Esophagus mucosa (tissue), 1 donor: ENCODE results near the gene CPA4. TPM values are rescaled to one million over a fixed set of nuclear protein-coding genes. Genes with fewer than 3 reads are reported as not detected.
A peak's percentile ranks its signal among the peaks of the same experiment; 100 is the strongest.

ENCODE experiments used
- ATAC-seq: fragments of 200-7000 bp; cut with Tn5 transposase; one replicate; pipeline ENCODE4 v1.9.1; 2020
- total RNA-seq: library from RNA; stranded (reverse); gene quantifications from one replicate; pipeline ENCODE4 v1.2.4, GENCODE V29; 2023
- donor health status: DM: yes; HTN: yes; CAD: no.

The CPA4 gene
- total RNA-seq, 1 donor from 2014 or later = 9.4 TPM

DNA sequence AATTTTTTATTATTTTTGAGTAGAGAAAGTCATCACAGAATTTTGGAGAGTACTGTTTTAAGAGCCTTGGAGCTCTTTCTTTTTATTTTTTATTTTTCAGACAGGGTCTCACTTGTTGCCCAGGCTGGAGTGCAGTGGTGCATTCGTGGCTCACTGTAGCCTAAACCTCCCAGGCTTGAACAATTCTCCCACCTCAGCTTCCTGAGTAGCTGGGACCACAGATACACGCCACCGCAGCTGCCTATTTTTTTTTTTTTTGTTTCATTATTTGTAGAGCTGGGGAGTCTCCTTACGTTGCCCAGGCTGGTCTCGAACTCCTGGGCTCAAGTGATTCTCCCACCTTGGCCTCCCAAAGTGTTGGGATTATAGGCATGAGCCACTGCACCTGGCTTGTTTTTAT is 10.6 kb downstream of the CPA4 start:
- ATAC-seq = no peak

GRCh38 chr7:130303982-130304381 is 11.0 kb downstream of the CPA4 start:
- no peak for ATAC-seq

DNA sequence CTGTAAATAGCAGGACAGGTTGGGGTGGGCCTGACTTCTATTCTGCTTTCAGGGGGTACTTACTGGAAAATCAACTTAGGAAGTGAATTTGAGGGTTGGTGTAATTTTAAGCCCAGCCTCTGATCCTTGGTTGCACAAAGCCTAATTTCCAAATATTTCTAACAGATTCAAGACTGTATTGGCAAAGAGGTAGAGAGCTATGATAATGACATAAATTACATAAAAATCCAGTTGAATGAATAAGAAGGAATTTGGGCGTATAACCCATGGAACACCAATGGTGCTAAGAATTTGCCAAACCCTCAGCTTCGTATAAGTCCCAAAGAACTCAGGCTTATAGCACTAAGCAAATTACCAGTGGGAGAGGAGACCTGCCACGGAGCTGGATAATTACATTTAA is 11.9 kb downstream of the CPA4 start:
- ATAC-seq = no peak

DNA sequence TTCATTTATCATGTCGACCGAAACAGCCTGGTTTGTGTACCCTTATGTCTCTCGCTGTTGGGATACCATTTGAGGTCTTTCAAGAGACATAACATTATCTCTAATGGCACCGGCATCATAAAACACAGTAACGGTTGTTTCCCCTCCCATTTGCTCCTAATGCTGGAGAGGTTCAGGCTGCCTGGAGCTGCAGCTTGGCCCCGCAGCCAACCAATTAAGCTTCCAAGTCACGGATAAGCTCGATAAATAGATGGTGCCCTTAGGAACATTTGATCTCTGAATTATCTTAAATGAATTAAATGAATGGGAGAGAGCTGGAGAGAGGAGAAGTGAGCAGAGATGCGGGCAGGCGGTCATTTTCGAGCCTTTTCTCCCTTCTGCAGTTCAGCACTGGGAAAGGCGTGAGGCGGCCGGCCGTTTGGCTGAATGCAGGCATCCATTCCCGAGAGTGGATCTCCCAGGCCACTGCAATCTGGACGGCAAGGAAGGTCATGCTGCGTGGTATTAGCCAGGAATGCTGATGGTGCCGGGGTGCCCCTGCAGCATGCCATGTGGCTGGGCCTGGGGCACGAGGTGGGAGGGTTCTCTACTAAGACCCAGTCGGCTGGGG is 12.6 kb downstream of the CPA4 start:
- no peak for ATAC-seq

GRCh38 chr7:130309986-130310385 is 17.0 kb downstream of the CPA4 start:
- ATAC-seq = no peak

- ATAC-seq = no peak
Measured at GRCh38 chr7:130314305-130314704, 21.3 kb downstream of the CPA4 start.

DNA sequence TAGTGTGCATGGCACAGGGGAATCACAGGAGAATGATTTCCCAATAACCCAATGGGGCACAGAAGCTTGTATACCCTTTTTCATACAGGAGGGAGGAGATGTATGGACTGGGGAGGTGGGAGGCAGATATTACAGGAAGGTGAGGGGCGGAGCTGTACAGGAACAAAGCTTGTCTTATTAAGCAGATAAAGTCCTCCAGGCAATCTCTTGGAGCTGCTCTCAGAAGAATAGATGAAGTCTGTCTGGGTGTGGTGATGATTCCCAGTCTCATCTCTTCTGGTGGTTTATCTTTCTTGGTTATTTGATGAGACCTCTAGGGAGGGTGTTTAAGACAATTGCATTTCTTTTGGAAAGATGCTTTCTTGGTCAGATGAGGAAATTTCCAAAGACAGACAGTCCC is 26.6 kb downstream of the CPA4 start:
- no peak for ATAC-seq

DNA sequence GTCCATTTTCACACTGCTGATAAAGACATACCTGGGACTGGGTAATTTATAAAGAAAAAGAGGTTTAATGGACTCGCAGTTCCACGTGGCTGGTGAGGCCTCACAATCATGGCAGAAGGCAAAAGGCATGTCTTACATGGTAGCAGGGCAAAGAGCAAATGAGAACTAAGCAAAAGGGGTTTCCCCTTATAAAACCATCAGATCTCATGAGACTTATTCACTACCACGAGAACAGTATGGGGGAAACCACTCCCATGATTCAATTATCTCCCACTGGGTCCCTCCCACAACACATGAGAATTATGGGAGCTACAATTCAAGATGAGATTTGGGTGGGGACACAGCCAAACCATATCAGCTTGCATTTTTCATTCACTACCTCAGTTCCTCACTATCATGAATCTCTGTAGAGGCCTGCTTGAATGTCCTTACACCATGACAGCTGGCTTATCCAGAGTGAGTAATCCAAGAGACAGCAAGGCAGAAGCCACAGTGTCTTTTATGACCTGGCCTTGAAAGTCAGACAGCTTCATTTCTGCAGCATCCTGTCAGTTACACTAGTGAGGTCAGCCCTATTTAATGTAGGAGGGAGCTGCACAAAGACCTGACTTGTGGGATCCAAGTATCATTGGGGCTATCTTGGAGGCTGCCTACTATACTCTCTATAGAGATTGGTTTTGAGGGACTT is 28.7 kb downstream of the CPA4 start:
- ATAC-seq = peak; percentile 9

- peak; percentile 98 for ATAC-seq
Measured at GRCh38 chr7:130322615-130323014, 29.7 kb downstream of the CPA4 start.

DNA sequence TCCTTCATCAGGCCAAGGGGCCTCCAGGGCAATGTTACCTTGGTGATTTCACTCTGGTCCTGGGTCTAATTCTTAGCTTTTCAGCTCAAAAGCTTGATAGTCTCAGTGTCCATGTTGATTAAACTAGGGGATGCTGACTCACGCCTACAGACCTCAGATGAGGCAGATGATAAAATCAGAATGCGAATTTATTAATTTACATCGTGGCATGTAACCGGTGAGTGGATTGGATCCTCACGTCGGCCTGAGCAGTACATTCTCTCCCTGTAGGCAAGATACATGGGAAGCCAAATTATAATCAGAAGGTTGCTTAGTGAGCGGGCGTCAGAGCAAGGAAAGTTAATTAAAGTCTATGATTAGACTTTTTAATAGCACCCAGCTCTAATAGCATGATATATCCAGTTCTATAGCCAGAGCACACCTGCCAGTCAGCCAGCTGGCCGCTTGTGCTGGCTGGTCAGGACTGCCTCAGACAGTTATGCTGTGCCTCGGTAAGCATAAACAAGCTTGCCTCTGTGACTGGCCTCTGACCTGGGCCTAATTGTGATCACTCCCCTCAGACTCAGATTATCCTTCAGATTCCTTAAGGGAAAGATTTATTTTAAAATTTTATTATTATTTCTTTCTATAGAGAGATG is 31.5 kb downstream of the CPA4 start:
- no peak for ATAC-seq

GRCh38 chr7:130329681-130330080 is 36.7 kb downstream of the CPA4 start:
- ATAC-seq = no peak

- ATAC-seq = no peak
Measured at GRCh38 chr7:130332259-130333053, 39.5 kb downstream of the CPA4 start.

- ATAC-seq = no peak
Measured at GRCh38 chr7:130333832-130334231, 40.9 kb downstream of the CPA4 start.

GRCh38 chr7:130334274-130334673 is 41.3 kb downstream of the CPA4 start:
- no peak for ATAC-seq

DNA sequence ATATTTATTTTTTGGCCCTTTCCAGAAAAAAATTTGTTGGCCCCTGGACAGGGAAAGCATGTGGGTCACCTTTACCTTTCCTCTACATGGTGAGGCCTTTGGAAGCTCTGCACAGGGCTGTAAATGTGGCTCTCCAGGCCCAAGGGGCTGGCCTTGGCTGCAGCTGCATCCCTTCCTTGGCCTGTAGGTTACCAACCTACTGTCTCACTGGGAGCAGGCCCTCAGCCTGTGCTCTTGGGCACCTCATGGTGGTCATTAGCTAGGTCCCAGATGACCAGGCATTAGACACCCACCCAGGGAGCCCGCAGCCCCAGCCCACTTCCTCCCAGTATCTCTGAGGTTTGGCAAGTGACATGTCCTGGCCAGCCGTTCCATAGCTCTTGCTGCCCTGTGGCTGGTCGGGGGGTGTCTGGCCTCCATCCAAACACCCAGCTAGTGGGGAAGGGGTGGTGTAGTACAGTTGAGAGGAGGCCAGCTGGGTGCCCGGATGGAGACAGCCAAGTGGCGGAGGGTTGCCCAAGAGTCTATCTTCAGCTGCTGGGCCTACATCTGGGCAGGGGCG is 44.5 kb downstream of the CPA4 start:
- no peak for ATAC-seq

DNA sequence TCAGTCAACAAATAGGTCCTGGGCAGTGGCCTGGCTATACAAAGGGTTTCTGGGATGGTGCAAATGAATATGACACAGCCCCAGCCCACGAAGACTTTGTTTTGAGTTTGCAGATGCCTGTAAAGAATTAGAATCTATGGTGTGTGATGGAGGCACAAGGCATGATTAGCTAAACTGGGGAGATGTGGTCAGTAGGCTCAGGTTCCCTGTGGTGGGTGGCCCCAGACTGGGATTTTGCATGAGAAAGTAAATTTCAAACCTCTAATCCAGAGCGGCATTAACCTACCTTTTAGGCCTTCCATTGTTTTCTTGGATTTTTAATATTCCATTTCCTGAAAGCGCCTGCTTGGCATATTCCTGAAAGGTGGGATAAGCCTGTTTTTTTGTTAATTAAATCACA is 45.3 kb downstream of the CPA4 start:
- ATAC-seq = no peak

GRCh38 chr7:130341882-130342281 is 48.9 kb downstream of the CPA4 start:
- no peak for ATAC-seq

- ATAC-seq = no peak
Measured at GRCh38 chr7:130342701-130343380, 49.9 kb downstream of the CPA4 start.

DNA sequence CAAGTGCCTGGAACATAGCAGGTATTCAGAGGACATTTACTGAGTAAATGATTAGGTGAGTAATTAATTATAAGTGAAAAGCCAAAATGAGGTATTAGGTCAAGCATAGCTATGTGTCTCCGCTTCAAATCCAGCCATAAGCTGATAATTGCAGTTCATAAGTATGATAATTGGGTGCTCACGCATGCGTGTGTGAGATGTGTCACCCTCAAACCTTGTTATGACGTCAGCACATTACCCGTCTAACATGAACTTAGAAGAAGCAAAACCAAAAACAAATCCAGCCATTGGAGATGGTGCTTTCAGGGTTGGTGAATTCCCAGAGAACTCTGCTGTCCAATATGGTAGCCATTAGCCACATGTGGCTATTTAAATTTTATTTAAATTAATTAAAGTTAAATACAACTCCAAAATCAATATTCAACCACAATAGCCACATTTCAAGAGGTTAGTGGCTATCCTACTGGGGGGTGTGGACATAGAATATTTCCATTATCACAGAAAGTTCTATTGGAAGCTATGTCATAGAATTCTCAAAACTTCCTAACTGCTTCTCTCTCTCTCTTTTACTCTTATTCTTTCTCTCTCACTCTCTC is 51.4 kb downstream of the CPA4 start, which contains the start of gene CPA5:
Gene CPA5, plus strand, starts transcription at position 546 of the 596 bp plus-strand sequence. CDS start 1,670 bp downstream, outside the sequence.
- ATAC-seq = no peak

- no peak for ATAC-seq
Measured at GRCh38 chr7:130345136-130345535, 52.2 kb downstream of the CPA4 start.

- no peak for ATAC-seq
Measured at GRCh38 chr7:130345725-130346124, 52.8 kb downstream of the CPA4 start.
